HG03066 (cell line): ENCODE measurements around the gene SPRYD3.
"Not testable (repeated sequence)": the region's sequence is repeated elsewhere in the genome, so short reads cannot be mapped to it uniquely, and the experiment has no call there.

Experiments
- ATAC-seq: cut with Tn5 transposase; IDR thresholded peaks from one replicate; pipeline ENCODE4 v1.9.1; 2021; ENCODE audit warnings: low read depth; ENCODE audit not compliant: unreplicated experiment

SPRYD3 gene

GRCh38 chr12:53079226-53080117 lies at the start of gene SPRYD3:
Gene SPRYD3, minus strand, starts transcription at chr12:53079390. Its CDS starts 57 bp downstream, at chr12:53079333.
- peak; percentile 96 for ATAC-seq

- ATAC-seq, result no peak
Observed at GRCh38 chr12:53127169-53127568, 48.0 kb upstream of the SPRYD3 start.

GRCh38 chr12:53124352-53124723 lies 45.1 kb upstream of the SPRYD3 start:
- no peak for ATAC-seq

GRCh38 chr12:53123578-53124351 lies 44.6 kb upstream of the SPRYD3 start:
- no peak for ATAC-seq

GRCh38 chr12:53122961-53123468 lies 43.8 kb upstream of the SPRYD3 start:
- no peak for ATAC-seq

GRCh38 chr12:53120685-53121525 lies 41.7 kb upstream of the SPRYD3 start:
- ATAC-seq, result no peak

GRCh38 chr12:53118751-53119300 lies 39.6 kb upstream of the SPRYD3 start:
- ATAC-seq, result no peak

- no peak for ATAC-seq
Observed at GRCh38 chr12:53115891-53116648, 36.9 kb upstream of the SPRYD3 start.

- no peak for ATAC-seq
Observed at GRCh38 chr12:53115112-53115890, 36.1 kb upstream of the SPRYD3 start.

GRCh38 chr12:53113951-53114350 lies 34.8 kb upstream of the SPRYD3 start:
- ATAC-seq, result no peak

- no peak for ATAC-seq
Observed at GRCh38 chr12:53113136-53113705, 34.0 kb upstream of the SPRYD3 start.

GRCh38 chr12:53112431-53112830 lies 33.2 kb upstream of the SPRYD3 start:
- ATAC-seq, result not testable (repeated sequence)

- ATAC-seq, result no peak
Observed at GRCh38 chr12:53107122-53107521, 27.9 kb upstream of the SPRYD3 start.

GRCh38 chr12:53105712-53106439 lies 26.7 kb upstream of the SPRYD3 start:
- ATAC-seq, result no peak

- no peak for ATAC-seq
Observed at GRCh38 chr12:53105256-53105655, 26.1 kb upstream of the SPRYD3 start.

- no peak for ATAC-seq
Observed at GRCh38 chr12:53103860-53104305, 24.7 kb upstream of the SPRYD3 start.

- ATAC-seq, result peak; percentile 53
Observed at GRCh38 chr12:53102883-53103807, 24.0 kb upstream of the SPRYD3 start, which contains the start of gene SOAT2. Gene SOAT2, plus strand, starts transcription at chr12:53103486. Its CDS starts 92 bp downstream, at chr12:53103578.
